Cerebellar nuclear complex (tissue), 1 donor: Measurements from ENCODE around the gene CDC42BPB.
"Not testable (repeated sequence)": the region's sequence is repeated elsewhere in the genome, so short reads cannot be mapped to it uniquely, and the experiment has no call there.

Experiments used
- DNase-seq, 2 experiments: peaks; one replicate each; lab custom pipeline; 2025; lab: John Stamatoyannopoulos, UW

The CDC42BPB gene

DNA sequence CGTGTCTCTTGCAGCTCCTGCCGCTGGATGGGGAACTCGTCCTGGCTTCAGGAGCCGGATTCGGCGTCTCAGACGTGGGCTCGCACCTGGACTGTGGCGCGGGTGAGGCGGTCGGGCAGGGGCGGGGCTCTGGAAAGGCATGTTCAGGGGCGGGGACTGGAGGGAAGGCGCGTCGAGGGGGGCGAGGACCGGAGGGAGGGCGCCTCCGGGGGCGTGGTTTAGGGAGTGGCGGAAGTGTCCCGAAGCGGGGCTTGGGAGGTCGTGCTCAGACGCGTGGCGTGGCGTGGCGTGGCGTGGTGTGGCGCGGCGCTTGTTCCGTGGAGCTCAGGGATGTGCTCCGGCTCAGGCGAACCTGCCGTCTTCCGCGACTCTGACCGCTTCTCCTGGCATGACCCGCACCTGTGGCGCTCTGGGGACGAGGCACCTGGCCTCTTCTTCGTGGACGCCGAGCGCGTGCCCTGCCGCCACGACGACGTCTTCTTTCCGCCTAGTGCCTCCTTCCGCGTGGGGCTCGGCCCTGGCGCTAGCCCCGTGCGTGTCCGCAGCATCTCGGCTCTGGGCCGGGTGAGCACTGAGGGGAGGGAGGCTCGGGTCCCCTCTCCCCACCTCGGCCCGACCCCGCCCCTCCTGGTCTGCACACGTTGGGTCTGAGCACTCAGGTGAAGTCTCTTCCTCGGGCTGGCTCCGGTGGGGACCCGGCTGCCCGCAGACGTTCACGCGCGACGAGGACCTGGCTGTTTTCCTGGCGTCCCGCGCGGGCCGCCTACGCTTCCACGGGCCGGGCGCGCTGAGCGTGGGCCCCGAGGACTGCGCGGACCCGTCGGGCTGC, 128.7 kb downstream of the CDC42BPB start:
- no peak for DNase-seq

DNA sequence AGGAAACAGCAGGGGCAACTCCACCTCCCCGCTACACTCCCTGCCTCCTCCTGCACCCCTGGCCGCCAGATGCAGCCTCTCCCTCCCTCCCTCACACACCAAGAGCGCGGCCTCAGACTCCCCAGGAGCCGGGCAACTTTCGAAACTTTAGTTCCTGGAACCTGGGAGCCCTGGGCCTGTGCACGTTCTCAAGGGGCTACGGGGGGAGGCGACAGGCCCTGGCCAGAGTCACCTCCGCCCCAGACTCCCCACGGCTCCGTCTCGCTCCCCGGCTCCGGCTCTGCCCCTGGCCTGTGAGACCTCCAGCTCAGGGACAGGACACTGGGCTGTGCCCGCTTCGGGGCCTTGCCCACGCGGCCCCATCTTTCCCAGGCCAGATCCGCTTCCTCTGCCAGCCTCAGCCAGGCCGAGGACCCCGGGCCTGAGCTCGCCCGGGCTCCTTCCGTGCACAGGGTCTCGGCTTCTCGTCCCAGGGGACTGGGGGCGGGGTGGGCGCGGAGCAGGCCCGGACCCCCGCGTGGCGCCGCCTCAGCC, 129.4 kb downstream of the CDC42BPB start:
- no peak for DNase-seq

DNA sequence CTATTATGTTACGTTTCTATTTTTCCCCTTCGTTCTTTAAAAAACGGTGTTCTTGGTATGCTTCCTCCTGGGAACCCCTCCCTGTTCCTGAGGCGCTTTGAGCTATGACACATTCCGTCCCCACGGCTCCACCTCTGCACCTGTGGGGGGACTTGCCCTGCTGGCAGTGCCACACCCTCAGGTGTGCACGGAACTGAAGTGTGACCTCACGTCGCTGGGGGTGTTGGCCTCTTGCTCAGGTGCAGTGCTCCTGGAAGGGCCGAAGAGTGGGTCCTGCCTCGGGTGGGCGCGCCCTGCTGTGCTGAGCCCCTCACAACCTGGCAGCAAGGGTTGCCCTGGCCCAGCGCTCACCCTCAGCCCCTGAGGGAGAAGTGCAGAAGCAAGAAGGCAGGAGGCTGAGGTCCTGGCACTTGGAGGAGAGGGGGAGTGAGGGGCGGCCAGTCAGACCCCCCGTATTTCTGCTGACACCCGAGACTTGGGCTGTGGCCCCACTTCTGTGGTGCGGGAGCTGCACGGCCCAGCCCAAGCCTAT, 129.9 kb downstream of the CDC42BPB start:
- DNase-seq: no peak

DNA sequence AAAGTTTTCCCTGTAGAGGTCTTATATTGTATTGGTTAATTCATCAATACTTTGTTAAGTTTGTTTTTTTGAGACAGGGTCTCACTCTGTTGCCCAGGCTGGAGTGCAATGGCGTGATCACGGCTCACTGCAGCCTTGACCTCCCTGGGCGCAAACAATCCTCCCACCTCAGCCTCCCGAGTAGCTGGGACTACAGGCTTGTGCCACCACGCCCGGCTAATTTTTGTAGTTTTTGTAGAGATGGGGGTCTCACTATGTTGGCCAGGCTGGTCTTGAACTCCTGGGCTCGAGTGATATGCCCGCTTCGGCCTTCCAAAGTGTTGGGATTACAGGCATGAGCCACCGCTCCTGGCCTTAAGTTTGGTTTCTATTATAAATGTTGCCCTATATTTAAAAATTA, 130.5 kb downstream of the CDC42BPB start:
- DNase-seq: not testable (repeated sequence)

DNA sequence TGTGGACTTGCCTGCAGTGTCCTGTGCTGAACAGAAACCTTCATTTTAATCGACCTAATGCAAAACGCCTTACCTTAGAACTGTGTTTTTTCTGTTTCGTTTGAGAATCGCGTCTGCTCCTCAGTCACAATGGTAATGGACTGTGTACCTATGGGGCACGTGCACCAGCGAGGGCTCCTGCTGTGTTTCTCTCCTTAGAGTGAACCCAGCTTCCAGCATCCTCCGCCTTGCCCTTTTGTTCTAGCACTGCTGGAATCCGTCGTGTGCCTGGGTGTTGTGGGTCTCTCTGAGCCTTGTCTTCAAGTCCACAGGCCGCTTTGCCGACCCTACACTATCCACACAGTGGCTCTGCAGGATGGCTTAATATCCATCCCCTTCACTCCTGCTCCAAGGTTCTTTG, 131.2 kb downstream of the CDC42BPB start:
- DNase-seq: no peak

DNA sequence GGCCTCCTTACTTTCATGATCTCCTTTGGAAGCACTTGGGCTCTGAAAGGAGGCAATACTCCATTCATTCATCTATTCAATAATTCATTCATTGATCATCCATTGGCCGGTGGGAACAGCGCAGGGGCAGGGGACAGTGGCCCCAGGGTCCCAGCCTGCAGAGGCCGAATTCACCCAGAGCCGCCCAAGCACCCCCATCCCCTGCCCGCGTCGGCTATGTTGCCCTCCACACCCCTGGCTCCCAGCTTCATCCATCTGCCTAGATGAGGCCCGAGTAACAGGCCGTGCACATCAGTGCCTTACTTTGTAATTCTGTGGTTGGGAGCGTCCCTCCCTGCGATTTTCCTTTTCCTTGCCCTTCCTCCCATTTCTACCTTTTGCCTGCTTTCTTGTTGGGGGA, 131.7 kb downstream of the CDC42BPB start:
- no peak for DNase-seq

DNA sequence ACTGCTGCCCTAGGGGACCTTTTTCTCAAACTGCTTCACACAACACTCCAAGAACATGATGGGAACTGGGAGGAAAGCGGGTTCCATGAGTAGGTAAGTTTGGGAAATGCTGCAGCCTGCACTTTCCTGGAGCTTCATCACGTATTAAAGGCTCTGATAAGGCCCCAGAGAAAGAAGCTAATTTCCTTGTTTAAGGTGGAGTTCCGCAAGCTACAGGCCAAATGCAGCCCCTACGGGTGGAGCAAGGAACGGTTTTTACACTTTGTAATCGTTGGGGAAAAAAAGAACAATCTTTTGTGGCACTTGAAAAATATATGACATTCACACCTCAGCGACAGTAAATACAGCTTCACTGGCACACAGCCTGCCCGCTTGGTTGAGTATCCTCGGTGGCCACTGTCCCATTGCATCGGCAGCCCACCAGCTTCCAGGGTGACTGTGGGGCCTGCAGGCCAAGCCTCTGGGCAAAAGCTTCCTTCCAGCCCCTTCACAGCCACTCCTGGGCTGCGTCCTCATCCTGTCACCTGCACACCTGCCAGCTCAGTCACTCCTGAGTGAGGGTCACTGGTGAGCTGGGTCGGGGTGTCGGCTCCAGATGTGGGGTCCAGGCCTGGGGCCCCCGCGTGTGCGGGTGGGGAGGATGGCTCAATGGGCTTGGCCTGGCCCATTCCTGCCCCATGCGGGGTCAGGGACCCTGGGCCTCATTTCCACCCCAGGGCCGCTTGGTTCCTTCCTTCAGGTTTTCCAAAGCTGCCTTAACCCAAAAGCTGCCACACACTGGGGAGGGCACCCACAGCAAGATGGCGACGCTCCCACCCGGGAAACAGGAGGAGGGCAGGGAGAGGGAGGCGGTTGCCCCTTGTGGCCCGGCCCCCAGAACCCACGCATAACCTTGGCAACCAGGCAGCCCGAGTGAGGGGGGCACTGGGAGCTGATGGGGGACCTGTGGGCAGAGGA, 132.4 kb downstream of the CDC42BPB start:
- DNase-seq: no peak

DNA sequence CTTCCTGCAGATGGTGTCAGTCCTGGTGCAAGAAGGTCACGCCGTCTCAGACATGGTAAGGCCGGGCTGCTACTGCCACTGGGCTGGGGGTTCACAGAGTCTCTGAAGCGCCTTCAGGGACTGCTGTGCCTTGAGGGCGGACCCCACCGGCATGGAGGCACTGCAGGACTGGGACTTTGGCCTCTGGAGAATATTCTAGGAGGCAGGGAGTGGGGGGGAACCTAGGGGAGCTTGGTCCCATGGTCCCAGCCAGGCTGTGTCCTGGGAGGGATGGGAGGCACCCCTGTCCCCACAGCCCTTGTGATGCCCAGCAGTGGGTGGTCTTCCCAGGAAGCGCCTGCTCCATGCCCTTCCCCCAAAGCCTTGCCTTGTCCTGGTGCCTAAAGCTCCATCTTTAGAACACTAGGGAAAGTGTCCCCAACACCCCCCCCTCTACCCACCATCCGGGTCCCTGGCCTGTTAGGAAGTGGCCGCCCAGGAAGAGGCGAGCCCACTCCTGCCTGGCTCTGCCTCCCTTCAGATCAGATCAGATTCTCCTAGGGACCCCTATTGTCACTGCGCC, 133.3 kb downstream of the CDC42BPB start:
- DNase-seq: no peak

DNA sequence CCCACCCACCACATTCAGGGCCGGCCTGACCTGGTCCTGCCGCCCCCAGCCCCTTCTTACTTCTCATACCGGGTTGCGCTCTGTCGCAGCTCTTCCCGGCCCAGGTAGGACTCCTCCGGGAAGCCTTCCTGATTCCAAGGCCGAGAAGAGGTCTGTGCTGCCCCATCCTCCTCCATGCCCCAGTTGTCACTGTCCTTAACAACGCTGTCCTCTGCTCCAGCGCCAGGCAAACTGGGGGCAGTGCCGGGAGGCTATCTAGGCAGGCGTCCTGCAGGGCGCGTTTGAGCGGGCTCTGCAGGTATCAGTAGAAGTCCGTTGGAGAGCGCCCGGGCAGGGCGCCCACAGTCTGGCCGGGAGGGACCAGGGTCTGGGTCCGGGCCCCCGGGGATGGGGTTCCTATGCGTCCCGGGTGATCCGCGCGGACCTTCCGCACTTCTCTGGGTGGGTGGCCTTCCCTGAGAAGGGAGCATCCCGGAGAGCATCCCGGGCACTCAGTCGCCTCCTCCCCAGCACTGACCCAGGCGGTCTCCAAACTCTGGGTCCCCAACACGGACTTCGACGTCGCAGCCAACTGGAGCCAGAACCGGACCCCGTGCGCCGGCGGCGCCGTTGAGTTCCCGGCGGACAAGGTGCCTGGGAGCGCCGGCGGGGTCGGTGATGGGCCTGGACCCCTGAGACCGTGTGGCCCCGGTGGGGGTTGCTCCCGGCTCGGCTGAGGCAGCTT, 134.0 kb downstream of the CDC42BPB start:
- DNase-seq: no peak

DNA sequence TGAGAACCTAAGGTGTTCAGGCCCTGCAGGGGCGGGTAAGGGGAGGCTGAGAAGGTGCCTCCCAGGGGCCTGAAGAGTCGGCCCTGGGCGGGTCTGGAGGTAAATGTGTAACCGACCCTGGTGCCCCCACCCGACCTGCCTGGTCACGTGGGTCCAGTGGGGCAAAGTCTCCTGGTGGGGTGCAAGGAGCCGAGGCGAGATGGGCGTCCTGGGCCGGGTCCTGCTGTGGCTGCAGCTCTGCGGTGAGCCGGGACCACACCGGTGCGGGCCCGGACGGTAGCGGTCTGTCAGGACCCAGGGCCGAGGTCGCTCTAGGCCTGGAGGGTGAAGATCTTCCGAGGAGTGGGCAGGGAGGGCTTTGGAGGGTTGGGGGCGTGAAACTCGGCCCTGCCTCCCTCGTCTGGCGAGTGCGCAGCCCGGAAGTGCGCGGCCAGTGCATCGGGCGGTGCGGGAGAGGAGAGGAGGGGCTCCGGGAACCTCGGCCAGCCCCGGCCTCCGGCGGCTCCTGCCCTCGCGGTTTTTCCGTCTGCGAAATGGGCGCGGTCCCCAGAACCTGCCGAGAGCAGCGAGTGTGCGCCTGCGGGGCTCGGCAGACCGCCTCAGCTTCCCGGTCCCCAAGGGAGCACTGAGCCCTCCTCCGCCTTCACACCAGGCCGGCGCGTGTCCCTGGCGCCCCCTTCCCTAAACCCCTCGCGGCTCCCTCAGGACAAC, 134.7 kb downstream of the CDC42BPB start, which contains the start of gene AMN:
TSS of gene AMN (plus strand) at position 174 of the 711 bp plus-strand sequence. CDS start at position 200, 26 bp downstream.
- DNase-seq: no peak

DNA sequence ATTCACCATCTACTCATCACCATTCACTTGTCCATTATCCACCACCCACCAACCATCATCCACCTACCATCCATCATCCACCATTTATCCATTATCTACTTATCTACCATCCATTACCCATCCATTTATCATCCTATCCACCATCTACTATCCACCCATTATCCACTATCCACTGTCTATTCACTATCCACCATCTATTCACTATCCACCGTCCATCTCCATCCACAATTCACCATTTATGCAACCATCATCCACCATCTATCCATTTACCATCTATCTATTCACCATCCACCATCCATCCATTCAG, 136.4 kb downstream of the CDC42BPB start:
- DNase-seq: no peak

DNA sequence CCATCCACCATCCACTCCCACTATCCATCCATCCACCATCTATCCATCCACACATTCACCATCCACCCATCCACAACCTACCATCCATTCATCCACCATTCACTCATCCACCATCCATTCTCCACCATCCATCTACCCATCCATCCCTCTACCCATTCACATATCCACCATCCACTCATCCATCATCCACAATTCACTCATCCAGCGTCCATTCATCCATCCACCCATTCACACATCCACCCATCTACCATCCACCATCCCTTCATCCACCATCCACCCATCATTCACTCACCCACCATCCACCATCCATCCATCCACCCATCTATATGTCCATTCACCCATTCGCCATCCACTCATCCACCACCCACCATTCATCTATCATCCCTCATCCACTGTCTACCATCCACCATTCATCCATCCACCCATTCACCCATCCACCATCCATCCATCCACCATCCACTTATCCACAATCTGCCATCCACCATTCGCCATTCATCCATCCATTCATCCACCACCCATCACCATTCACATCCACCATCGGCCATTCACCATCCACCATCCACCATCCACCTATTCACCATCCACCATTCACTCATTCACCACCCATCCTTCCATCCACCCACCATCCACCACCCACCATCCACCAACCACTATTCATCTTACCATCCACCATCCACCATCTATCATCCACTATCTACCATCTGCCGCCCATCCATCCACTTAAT, 136.9 kb downstream of the CDC42BPB start:
- DNase-seq: no peak

DNA sequence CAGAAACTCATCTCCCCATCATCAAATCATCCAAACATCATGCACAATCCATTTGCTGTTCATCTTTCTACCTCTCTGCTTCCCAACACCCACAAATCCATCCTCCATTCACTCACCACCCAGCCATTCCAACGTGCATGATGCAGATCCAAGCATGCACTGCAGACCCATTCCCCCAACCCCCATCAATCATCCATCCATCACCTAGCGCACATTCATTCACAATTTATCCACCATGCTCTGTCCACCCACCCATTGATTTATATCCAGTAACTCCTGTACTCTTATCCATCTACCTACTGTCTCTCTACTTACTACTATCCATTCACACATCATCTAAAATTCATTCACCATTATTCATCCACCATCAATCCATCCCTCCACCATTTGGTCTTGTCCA, 138.9 kb downstream of the CDC42BPB start:
- DNase-seq: no peak

DNA sequence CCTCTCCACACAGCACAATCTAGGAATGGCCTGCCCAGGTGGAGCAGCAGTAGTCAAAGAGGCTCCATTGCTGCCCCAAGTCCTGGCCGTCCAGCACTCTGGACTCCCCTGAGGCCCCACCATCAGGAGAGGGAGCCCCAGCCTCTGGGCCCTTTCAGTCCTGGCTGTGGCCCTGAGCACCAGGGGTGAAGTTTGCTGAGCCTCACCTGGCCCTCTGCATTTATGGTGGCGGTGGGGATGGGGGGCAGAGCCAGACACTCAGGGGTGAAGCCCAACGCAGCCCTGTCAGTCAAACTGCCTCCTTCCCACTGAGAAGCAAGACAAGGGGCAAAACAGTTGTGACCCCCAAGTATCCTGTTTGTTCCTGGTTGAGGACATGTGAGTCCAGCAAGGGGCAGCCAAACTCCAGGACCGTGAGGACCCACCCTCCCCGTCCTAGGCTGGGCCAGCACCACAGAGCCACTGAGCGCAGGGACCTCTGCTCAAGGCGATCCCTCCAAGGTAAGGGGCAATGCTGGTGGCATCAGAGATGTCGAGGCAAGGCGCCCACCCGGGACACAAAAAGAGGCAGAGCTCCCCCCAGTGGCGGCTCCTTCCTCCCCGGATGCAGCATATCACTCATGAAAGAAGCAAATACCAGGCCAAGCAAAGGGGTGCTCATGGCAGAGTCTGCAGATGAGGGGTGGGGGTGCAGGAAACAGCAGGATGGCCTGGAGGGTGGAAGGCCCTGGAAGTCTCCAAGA, 139.7 kb downstream of the CDC42BPB start:
- peak in 1 of 2 experiments; percentile 24 for DNase-seq

DNA sequence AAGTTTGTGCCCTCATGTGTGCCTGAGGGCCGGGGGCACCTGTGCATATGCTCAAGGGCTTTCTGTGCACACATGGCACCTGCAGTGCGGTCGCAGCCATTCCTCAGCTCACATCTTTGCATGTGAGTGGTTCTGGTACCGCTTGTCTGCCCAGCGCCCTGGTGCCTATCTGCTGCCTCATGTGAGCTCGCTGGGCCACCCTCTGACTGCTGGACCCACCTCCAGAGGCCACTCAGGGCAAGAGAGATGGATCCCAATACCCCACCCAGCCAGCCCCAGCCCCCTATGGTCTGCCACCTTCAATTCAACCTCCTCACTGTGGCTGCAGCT, 140.3 kb downstream of the CDC42BPB start:
- DNase-seq: no peak

DNA sequence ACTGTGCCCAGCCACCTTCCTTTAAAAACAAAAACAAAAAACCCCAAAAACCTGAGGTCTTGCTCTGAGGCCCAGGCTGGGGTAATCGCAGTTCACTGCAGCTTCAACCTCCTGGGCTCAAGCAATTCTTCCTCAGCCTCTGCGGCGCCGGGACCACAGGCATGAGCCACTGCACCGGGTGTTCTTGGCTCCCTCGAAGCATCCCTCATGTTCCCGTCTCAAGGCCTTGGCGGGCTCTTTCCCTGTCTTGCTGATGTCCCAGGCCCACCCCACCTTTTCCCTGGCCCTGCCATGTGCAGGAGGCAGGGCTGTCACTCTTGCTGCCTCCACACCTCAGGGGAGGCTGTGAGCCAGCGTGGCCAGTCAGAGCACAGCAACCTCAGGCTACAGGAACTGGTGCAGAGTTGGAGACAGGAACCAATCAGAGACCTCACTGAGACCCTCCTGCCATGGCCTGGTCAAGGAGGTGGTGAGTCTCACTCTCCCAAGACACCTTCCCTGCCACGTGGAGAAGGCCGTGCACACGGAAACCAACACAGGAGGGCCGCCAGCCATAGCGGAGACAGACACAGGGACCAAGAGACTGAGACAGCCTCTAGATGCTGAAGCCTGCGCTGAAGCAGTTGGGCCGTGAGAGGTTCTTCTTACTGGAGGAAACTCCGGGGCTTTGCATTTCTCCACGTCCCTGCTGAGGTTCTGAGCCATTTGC, 140.8 kb downstream of the CDC42BPB start:
- no peak for DNase-seq

DNA sequence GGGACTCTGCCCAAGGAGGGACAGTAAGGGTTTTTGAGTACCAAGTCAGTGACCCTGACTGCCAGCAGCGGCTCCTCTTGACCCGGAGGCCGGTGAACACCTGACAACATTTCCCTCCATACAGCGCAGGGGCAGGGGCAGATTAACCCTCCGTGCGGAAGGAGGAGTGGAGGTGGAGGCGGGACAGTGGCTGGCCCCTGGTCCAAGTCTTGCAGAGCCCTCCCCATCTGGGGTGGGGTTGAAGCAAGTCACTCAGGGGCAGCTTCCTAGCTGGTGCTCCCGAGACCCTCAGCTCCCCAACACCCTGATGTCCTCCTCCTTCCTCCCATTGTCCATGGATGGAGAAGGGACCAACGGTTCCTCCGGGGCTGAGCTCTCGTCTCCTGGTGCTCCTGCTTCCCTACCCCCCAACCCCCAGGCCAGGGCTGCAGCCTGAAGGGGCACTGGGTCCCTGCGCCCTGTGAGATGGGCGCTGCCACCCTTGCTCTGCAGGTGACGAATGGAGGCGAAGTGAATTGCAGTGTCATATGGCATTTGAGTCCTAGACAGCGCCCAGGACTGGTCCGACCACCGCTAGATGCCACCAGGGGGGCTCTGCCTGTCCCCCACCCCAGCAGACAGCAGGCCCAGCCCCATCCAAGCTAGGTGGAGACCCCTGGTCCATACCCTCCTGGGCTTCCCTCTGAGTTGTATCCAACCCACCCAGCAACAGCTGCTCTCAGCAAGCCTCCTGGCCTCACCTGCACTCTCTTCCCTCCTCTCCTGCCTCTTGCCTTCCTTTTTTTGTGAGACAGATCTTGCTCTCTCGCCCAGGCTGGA, 141.8 kb downstream of the CDC42BPB start:
- DNase-seq: no peak
